Activated B cell treated with CpG ODN at 0.5 μM for 24 hours (primary cell): ENCODE results near the gene ERCC2. TPM values are rescaled to one million over a fixed set of nuclear protein-coding genes. Genes with fewer than 3 reads are reported as not detected.

Source experiments
- ATAC-seq: fragments of 200-7000 bp; cut with Tn5 transposase; one replicate; pipeline ENCODE4 v1.10.0; 2021; ENCODE audit warnings: low read depth, mild to moderate bottlenecking, moderate library complexity
- CTCF ChIA-PET: fragments of 350-600 bp; sonication (Branson Sonifier 250); formaldehyde crosslinking; loops from one replicate; lab custom pipeline; 2021; ENCODE audit warnings: antibody characterized with exemption; lab: Charles Lee
- POLR2A ChIA-PET: fragments of 350-600 bp; sonication (Branson Sonifier 250); formaldehyde crosslinking; loops from one replicate; lab custom pipeline; 2021; ENCODE audit warnings: antibody characterized with exemption; lab: Charles Lee
- DNase-seq: peaks from one replicate; pipeline ENCODE4 v3.0.0; 2022
- H3K27ac Mint-ChIP-seq: one replicate; pipeline ENCODE4 v1.8.0; 2020; ENCODE audit warnings: mixed read lengths
- H3K27me3 Mint-ChIP-seq: one replicate; pipeline ENCODE4 v1.8.0; 2021; ENCODE audit warnings: mixed read lengths
- H3K36me3 Mint-ChIP-seq: one replicate; pipeline ENCODE4 v1.8.0; 2021; ENCODE audit warnings: low read depth, mixed read lengths
- H3K4me1 Mint-ChIP-seq: one replicate; pipeline ENCODE4 v1.8.0; 2021; ENCODE audit warnings: mixed read lengths
- H3K4me3 Mint-ChIP-seq: one replicate; pipeline ENCODE4 v1.8.0; 2020; ENCODE audit warnings: mild to moderate bottlenecking, mixed read lengths
- H3K9me3 Mint-ChIP-seq: one replicate; pipeline ENCODE4 v1.8.0; 2020; ENCODE audit warnings: mixed read lengths
- intact Hi-C: fragments of 100-400 bp; cut with micrococcal nuclease; formaldehyde crosslinking; loops from one replicate; pipeline ENCODE4 v1.15.1; 2024
- total RNA-seq: library from RNA; stranded (reverse); gene quantifications from 2 replicates; pipeline ENCODE4 v1.2.3, GENCODE V29; 2022
- TF ChIP-seq, protein P1 (sequence below): fragments of 200-600 bp; IDR thresholded peaks from one replicate; pipeline ENCODE4 v1.8.0; 2022; ENCODE audit warnings: antibody characterized with exemption, mild to moderate bottlenecking

Gene ERCC2
- total RNA-seq, 1 donor from 2014 or later, result 29.8 TPM

DNA sequence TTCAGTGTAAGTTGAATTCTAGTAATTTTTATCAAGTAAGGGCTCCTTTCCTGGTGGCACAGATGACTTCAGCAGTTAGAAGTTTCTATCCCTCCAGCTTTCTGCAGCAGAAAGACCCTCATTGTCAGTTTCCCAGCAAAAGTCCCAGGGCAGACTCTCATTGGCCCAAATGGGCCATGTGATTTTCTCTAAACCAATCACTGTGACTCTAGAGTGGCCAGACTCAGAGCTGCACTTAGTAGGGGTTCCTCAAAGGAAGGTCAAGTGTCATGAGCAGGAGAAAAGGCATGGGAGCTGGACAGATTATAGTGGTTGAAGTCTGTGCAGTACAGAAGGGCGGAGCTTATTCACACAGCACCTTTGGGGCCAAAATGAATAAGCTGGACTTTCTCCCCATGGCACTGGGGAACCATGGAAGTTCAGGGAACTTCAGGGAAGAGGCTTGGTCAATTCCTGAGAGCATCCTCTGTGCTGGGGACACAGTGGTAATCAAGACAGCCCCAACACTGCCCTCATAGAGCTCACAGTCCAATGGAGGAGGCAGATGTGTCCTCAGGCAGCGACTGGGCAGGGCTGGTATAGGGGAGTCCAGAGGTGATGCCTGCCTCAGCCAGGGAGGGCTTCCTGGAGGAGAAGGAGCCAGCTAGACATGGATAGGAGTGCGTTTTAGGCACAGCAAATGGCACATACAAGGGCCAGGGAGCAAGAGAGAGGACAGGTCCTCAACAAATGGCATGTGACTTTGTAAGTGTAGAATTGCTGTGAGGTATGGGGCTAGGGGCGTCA lies 66.0 kb downstream of the ERCC2 start:
- Mint-ChIP-seq H3K9me3 (no peaks in the 10 kb centered on the region), H3K4me1 (no peaks in the 10 kb centered on the region), H3K4me3 (no peak overlapping the region), H3K36me3 (peaks cover 17% of the 10 kb centered on the region), H3K27me3 (no peaks in the 10 kb centered on the region), H3K27ac (no peak overlapping the region)
- CTCF ChIA-PET, result no interaction called here
- ATAC-seq (no peak), DNase-seq (no peak)
- TF ChIP-seq, protein P1, sequence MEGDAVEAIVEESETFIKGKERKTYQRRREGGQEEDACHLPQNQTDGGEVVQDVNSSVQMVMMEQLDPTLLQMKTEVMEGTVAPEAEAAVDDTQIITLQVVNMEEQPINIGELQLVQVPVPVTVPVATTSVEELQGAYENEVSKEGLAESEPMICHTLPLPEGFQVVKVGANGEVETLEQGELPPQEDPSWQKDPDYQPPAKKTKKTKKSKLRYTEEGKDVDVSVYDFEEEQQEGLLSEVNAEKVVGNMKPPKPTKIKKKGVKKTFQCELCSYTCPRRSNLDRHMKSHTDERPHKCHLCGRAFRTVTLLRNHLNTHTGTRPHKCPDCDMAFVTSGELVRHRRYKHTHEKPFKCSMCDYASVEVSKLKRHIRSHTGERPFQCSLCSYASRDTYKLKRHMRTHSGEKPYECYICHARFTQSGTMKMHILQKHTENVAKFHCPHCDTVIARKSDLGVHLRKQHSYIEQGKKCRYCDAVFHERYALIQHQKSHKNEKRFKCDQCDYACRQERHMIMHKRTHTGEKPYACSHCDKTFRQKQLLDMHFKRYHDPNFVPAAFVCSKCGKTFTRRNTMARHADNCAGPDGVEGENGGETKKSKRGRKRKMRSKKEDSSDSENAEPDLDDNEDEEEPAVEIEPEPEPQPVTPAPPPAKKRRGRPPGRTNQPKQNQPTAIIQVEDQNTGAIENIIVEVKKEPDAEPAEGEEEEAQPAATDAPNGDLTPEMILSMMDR, result no peak
- intact Hi-C loops, result no loop called here
- POLR2A ChIA-PET, result no interaction called here

DNA sequence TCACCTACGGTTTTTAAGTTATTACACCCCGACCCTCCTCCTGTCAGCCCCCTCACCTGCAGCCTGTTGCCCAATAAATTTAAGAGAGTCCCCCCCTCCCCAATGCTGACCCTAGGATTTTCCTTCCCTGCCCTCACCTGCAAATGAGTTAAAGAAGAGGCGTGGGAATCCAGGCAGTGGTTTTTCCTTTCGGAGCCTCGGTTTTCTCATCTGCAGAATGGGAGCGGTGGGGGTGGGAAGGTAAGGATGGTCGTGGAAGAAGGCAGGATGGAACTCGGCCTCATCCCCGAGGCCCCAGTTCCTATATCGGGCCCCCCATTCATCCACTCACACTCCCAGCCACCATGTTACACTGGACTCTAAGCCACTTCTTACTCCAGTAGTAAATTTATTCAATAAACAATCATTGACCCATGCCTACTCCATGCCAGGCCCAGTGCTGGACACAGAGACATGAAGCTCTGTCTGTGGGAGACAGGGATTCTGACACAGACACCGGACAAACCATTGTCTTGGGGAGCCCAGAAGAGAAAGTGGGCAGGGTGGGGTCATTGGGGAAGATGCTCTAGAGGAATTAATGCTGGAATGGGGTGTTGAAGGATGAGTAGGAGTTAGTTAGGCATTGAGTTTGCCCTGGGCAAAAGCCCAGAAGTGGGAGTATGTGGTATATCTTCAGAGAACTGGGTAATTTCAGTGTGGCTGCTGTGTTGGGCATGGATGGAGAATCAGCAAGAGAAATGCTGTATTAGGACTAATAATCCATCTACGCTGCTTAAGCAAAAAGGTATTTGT lies 66.9 kb downstream of the ERCC2 start:
- Mint-ChIP-seq H3K36me3 (peaks cover 24% of the 10 kb centered on the region), H3K9me3 (no peaks in the 10 kb centered on the region), H3K27me3 (no peaks in the 10 kb centered on the region), H3K4me3 (no peak overlapping the region), H3K4me1 (no peaks in the 10 kb centered on the region), H3K27ac (no peak overlapping the region)
- CTCF ChIA-PET, result no interaction called here
- ATAC-seq, result no peak
- TF ChIP-seq, protein P1, result no peak
- POLR2A ChIA-PET, result no interaction called here
- no peak for DNase-seq
- intact Hi-C loops, result no loop called here

DNA sequence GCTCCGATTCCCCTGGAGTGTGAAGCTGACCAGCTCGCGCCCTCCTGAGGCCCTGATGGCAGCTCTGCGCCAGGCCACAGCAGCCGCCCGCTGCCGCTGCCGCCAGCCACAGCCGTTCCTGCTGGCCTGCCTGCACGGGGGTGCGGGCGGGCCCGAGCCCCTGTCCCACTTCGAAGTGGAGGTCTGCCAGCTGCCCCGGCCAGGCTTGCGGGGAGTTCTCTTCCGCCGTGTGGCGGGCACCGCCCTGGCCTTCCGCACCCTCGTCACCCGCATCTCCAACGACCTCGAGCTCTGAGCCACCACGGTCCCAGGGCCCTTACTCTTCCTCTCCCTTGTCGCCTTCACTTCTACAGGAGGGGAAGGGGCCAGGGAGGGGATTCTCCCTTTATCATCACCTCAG lies 68.0 kb downstream of the ERCC2 start:
- DNase-seq (no peak), ATAC-seq (no peak)
- H3K36me3 Mint-ChIP-seq, result peaks cover 30% of the 10 kb centered on the region
- H3K27me3 Mint-ChIP-seq, result no peaks in the 10 kb centered on the region
- no peaks in the 10 kb centered on the region for H3K4me1 Mint-ChIP-seq
- ChIA-PET CTCF (no interaction called here), POLR2A (no interaction called here)
- no peak overlapping the region for H3K4me3 Mint-ChIP-seq
- H3K9me3 Mint-ChIP-seq, result no peaks in the 10 kb centered on the region
- intact Hi-C loops, result no loop called here
- TF ChIP-seq, protein P1, result no peak
- no peak overlapping the region for H3K27ac Mint-ChIP-seq

Other genes with a start within 250 kb of the ERCC2 start
- gene NKPD1, start 209.6 kb downstream of the ERCC2 start, total RNA-seq, result 0.11 and 0.12 TPM in 2 replicates
- 51.8 and 56.0 TPM in 2 replicates for gene TRAPPC6A, start 192.3 kb downstream of the ERCC2 start, total RNA-seq
- gene BLOC1S3, start 191.8 kb downstream of the ERCC2 start, total RNA-seq, result 15.6 and 16.5 TPM in 2 replicates
- not detected in 2 replicates for gene EXOC3L2, start 125.2 kb downstream of the ERCC2 start, total RNA-seq
- 26.0 and 28.0 TPM in 2 replicates for gene MARK4, start 119.3 kb downstream of the ERCC2 start, total RNA-seq
- gene CKM, start 47.7 kb downstream of the ERCC2 start, total RNA-seq, result not detected in 2 replicates
- gene KLC3, start 29.8 kb downstream of the ERCC2 start, total RNA-seq, result not detected in 2 replicates
- 4.0 and 5.1 TPM in 2 replicates for gene PPP1R13L, start 34.5 kb upstream of the ERCC2 start, total RNA-seq
- 6.7 and 6.8 TPM in 2 replicates for gene POLR1G, start 36.1 kb upstream of the ERCC2 start, total RNA-seq
- gene ERCC1, start 53.3 kb upstream of the ERCC2 start, total RNA-seq, result 69.2 and 71.6 TPM in 2 replicates
- gene FOSB, start 97.4 kb upstream of the ERCC2 start, total RNA-seq, result 16.8 and 20.4 TPM in 2 replicates
- 1.2 and 1.5 TPM in 2 replicates for gene RTN2, start 126.5 kb upstream of the ERCC2 start, total RNA-seq
- gene PPM1N, start 127.9 kb upstream of the ERCC2 start, total RNA-seq, result 0.80 and 1.4 TPM in 2 replicates
- 294 and 300 TPM in 2 replicates for gene VASP, start 136.9 kb upstream of the ERCC2 start, total RNA-seq
- gene OPA3, start 214.2 kb upstream of the ERCC2 start, total RNA-seq, result 12.0 and 14.4 TPM in 2 replicates
- not detected in 2 replicates for gene GPR4, start 231.6 kb upstream of the ERCC2 start, total RNA-seq